Measurements from ENCODE around the gene HECA. TPM values are rescaled to one million over a fixed set of nuclear protein-coding genes. Genes with fewer than 3 reads are reported as not detected.

The HECA gene
- total and polyA plus RNA-seq, 2 experiments from 2014 or later, result 8.9 to 27.8 TPM

DNA sequence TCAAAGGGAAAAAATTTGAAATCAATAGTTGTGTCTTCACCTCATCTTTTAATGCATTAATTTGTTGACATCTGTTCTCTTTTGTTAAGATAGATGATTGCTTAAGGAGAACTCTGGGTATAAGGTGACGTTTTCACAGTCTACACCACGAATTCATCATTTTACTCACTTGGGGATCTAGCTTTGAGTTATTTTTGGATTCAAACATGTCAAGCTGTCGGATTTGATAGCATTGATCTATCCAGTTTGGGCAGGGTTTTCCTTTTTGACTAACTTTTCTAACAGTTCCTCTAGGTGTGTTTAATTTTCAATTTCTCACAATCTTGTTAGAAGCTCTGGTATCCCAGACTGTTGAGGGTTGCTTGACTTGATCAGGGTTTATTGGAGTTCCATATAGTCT lies 49.6 kb downstream of the HECA start:
- H3K36me3 ChIP-seq (replicated peaks; ENCODE audit: insufficient read depth, low read depth), result no peaks in the 10 kb centered on the region
- no peak overlapping the region for H3K4me2 ChIP-seq

DNA sequence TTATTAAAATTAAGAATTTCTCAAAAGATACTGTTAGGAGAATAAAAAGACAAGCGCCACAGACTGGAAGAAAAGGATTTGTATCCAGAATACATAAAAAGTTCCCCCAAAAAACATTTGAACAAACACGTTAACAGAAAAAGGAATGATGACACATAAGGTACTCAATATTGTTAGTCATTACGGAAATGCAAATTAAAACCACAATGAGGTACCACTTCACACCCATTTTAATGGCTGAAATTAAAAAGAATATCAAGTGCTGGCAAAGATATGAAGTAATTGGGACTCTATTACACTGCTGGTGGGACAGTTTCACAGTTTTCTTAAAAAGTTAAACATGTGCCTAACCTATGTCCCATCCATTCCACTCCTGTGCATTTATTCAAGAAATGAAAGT lies 51.4 kb downstream of the HECA start:
- no peaks in the 10 kb centered on the region for H3K27me3 ChIP-seq
- no peak overlapping the region for H3K27ac ChIP-seq
- no peak overlapping the region for H3K4me3 ChIP-seq
- H4K20me1 ChIP-seq (ENCODE audit: insufficient read depth, poor library complexity, severe bottlenecking), result no peaks in the 10 kb centered on the region
- no peak for DNase-seq (ENCODE audit: low spot score)
- WGBS (ENCODE audit: low lambda C conversion rate, missing lambda C conversion rate), result 78% methylated on average over 3 of the region's 3 CpGs
- H3K79me2 ChIP-seq, result no peaks in the 10 kb centered on the region
- H3K36me3 ChIP-seq (replicated peaks; ENCODE audit: insufficient read depth, low read depth), result no peaks in the 10 kb centered on the region
- H3K4me1 ChIP-seq (ENCODE audit: insufficient read depth), result no peaks in the 10 kb centered on the region
- H2AFZ ChIP-seq, result no peak overlapping the region
- TF ChIP-seq, protein P1, sequence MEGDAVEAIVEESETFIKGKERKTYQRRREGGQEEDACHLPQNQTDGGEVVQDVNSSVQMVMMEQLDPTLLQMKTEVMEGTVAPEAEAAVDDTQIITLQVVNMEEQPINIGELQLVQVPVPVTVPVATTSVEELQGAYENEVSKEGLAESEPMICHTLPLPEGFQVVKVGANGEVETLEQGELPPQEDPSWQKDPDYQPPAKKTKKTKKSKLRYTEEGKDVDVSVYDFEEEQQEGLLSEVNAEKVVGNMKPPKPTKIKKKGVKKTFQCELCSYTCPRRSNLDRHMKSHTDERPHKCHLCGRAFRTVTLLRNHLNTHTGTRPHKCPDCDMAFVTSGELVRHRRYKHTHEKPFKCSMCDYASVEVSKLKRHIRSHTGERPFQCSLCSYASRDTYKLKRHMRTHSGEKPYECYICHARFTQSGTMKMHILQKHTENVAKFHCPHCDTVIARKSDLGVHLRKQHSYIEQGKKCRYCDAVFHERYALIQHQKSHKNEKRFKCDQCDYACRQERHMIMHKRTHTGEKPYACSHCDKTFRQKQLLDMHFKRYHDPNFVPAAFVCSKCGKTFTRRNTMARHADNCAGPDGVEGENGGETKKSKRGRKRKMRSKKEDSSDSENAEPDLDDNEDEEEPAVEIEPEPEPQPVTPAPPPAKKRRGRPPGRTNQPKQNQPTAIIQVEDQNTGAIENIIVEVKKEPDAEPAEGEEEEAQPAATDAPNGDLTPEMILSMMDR (IDR thresholded peaks at IDR 0.05; ENCODE audit: poor library complexity), result no peak
- no peak for TF ChIP-seq EZH2phosphoT487 (IDR thresholded peaks at IDR 0.05; ENCODE audit: low read depth, severe bottlenecking, unreplicated experiment)
- TF ChIP-seq EZH2 (IDR thresholded peaks at IDR 0.05; ENCODE audit: borderline replicate concordance), result no peak
- H3K4me2 ChIP-seq, result no peak overlapping the region
- H3K9me3 ChIP-seq (ENCODE audit: low read depth), result no peaks in the 10 kb centered on the region
- no peaks in the 10 kb centered on the region for H3K9me2 ChIP-seq (replicated peaks; ENCODE audit: insufficient read depth)

More for the DNA sequence above, 49.6 kb downstream of the HECA start:
- no peaks in the 10 kb centered on the region for H3K4me1 ChIP-seq (ENCODE audit: insufficient read depth)
- DNase-seq (ENCODE audit: low spot score), result no peak
- no peaks in the 10 kb centered on the region for H4K20me1 ChIP-seq (ENCODE audit: insufficient read depth, poor library complexity, severe bottlenecking)
- H3K9me3 ChIP-seq (ENCODE audit: low read depth), result no peaks in the 10 kb centered on the region
- no peaks in the 10 kb centered on the region for H3K27me3 ChIP-seq
- no peak overlapping the region for H3K4me3 ChIP-seq
- H3K27ac ChIP-seq, result no peak overlapping the region
- H2AFZ ChIP-seq, result no peak overlapping the region
- no peaks in the 10 kb centered on the region for H3K9me2 ChIP-seq (replicated peaks; ENCODE audit: insufficient read depth)
- 93% methylated on average over 3 of the region's 3 CpGs for WGBS (ENCODE audit: low lambda C conversion rate, missing lambda C conversion rate)
- no peaks in the 10 kb centered on the region for H3K79me2 ChIP-seq
- TF ChIP-seq, protein P1 (IDR thresholded peaks at IDR 0.05; ENCODE audit: poor library complexity), result no peak
- TF ChIP-seq EZH2 (IDR thresholded peaks at IDR 0.05; ENCODE audit: borderline replicate concordance) (no peak), EZH2phosphoT487 (IDR thresholded peaks at IDR 0.05; ENCODE audit: low read depth, severe bottlenecking, unreplicated experiment) (no peak)

DNA sequence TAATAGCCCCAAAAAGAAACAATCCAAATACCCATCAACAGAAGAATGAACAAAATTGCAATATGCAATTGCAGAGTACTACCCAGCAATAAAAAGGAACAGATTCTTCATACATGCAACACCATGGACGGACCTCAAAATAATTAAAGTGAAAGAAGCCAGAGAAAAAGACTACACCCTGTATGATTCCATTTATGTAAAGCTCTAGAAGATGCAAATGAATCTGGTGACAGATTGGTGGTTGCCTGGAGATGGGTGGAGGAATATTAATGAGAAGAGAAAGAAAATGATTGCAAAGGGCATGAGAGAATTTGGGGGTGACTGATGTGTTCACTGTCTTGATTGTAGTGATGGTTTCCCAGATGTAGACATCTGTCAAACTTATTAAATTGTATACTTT lies 51.8 kb downstream of the HECA start:
- Histone ChIP-seq H3K4me2 (no peak overlapping the region), H4K20me1 (ENCODE audit: insufficient read depth, poor library complexity, severe bottlenecking) (no peaks in the 10 kb centered on the region), H3K9me2 (replicated peaks; ENCODE audit: insufficient read depth) (no peaks in the 10 kb centered on the region), H3K27ac (no peak overlapping the region), H3K79me2 (no peaks in the 10 kb centered on the region), H3K27me3 (no peaks in the 10 kb centered on the region), H3K4me1 (ENCODE audit: insufficient read depth) (no peaks in the 10 kb centered on the region), H3K4me3 (no peak overlapping the region), H2AFZ (no peak overlapping the region), H3K9me3 (ENCODE audit: low read depth) (no peaks in the 10 kb centered on the region), H3K36me3 (replicated peaks; ENCODE audit: insufficient read depth, low read depth) (no peaks in the 10 kb centered on the region)
- WGBS (ENCODE audit: low lambda C conversion rate, missing lambda C conversion rate), result 93% methylated on average over 1 of the region's 1 CpG
- no peak for DNase-seq (ENCODE audit: low spot score)
- TF ChIP-seq EZH2phosphoT487 (IDR thresholded peaks at IDR 0.05; ENCODE audit: low read depth, severe bottlenecking, unreplicated experiment) (no peak), EZH2 (IDR thresholded peaks at IDR 0.05; ENCODE audit: borderline replicate concordance) (no peak)
- TF ChIP-seq, protein P1 (IDR thresholded peaks at IDR 0.05; ENCODE audit: poor library complexity), result no peak

DNA sequence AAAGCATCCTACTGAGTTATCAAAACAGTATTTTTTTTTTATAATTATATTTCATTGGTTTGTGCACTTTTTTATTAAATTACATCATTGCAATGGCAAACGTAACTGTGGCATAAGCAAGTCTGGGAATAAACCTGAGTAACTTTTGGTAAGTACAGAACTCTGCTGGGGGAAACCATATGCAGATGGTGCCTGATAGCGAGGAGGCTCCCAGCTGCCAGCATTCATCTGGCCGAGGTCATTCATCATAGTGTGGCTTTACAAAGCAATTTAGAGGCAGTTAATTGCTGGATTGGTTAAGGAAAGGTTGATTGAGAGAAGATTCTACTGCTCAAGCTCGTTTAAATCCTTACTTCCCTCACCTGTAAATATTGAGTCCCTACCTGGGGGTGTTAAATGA lies 52.6 kb downstream of the HECA start:
- H4K20me1 ChIP-seq (ENCODE audit: insufficient read depth, poor library complexity, severe bottlenecking), result no peaks in the 10 kb centered on the region
- WGBS (ENCODE audit: low lambda C conversion rate, missing lambda C conversion rate), result 43% methylated on average over 4 of the region's 4 CpGs

More for the DNA sequence above, 52.6 kb downstream of the HECA start:
- Histone ChIP-seq H3K27ac (no peak overlapping the region), H2AFZ (no peak overlapping the region), H3K4me3 (no peak overlapping the region), H3K4me2 (no peak overlapping the region), H3K27me3 (no peaks in the 10 kb centered on the region), H3K79me2 (no peaks in the 10 kb centered on the region), H3K4me1 (ENCODE audit: insufficient read depth) (no peaks in the 10 kb centered on the region), H3K9me3 (ENCODE audit: low read depth) (no peaks in the 10 kb centered on the region), H3K36me3 (replicated peaks; ENCODE audit: insufficient read depth, low read depth) (no peaks in the 10 kb centered on the region), H3K9me2 (replicated peaks; ENCODE audit: insufficient read depth) (no peaks in the 10 kb centered on the region)
- TF ChIP-seq, protein P1 (IDR thresholded peaks at IDR 0.05; ENCODE audit: poor library complexity), result no peak
- TF ChIP-seq EZH2phosphoT487 (IDR thresholded peaks at IDR 0.05; ENCODE audit: low read depth, severe bottlenecking, unreplicated experiment) (no peak), EZH2 (IDR thresholded peaks at IDR 0.05; ENCODE audit: borderline replicate concordance) (no peak)
- DNase-seq (ENCODE audit: low spot score), result no peak

Data from hepatocyte (in vitro differentiated cells).